HCT116 (cell line): ENCODE measurements around the gene GSTM4. TPM values are rescaled to one million over a fixed set of nuclear protein-coding genes. Genes with fewer than 3 reads are reported as not detected.

ENCODE experiments used
- ATAC-seq: fragments of 200-7000 bp; cut with Tn5 transposase; 2 replicates; pipeline ENCODE4 v1.9.1; 2020; ENCODE audit warnings: mild to moderate bottlenecking, moderate library complexity
- BruUV-seq: library from RNA; stranded (reverse); fragments of 400-500 nt; replicated peaks from 2 replicates; lab custom pipeline; 2021; lab: Mats Ljungman, UMichigan
- CTCF ChIA-PET: fragments of 300-600 bp; sonication (Branson Sonifier 250); formaldehyde crosslinking; loops from one replicate; lab custom pipeline; 2021; ENCODE audit warnings: antibody characterized with exemption; lab: Charles Lee
- POLR2A ChIA-PET: fragments of 300-600, 350-600 bp; sonication (Branson Sonifier 250); formaldehyde crosslinking; loops from one replicate; lab custom pipeline; 2021; ENCODE audit warnings: antibody characterized with exemption; lab: Charles Lee
- RAD21 ChIA-PET, 2 experiments: fragments of 300-600 bp; sonication (Branson Sonifier 250); formaldehyde crosslinking; loops; one replicate each; lab custom pipeline; 2023; ENCODE audit warnings: low total read pairs in 2 of 2; ENCODE audit not compliant: uncharacterized antibody in 2 of 2, unreplicated experiment in 2 of 2, low non-redundant PET in 1 of 2; lab: Charles Lee
- DNase-seq: peaks from one replicate; pipeline ENCODE4 v3.0.0-alpha.2; 2010; ENCODE audit warnings: low read depth, low spot score
- H2AFZ ChIP-seq: fragments of 200-600 bp; shearing (Covaris generic), sonication (generic); 2 replicates; pipeline ENCODE4 v1.6.1; 2017; ENCODE audit warnings: low read depth, mixed run types, mixed read lengths, antibody characterized with exemption, low read length; ENCODE audit not compliant: poor library complexity, severe bottlenecking
- H3K27ac ChIP-seq: 2 replicates; pipeline ENCODE4 v1.5.1; 2012; ENCODE audit warnings: low read depth, low read length
- H3K27me3 ChIP-seq: fragments of 200-600 bp; sonication (generic); 2 replicates; pipeline ENCODE4 v1.6.1; 2016; ENCODE audit warnings: mixed run types, low read length, mixed read lengths; ENCODE audit not compliant: insufficient read depth
- H3K36me3 ChIP-seq, 2 experiments: fragments of 200-500 bp in 1 of 2; fragments of 200-600 bp in 1 of 2; sonication (Bioruptor generic) in 1 of 2; sonication (generic) in 1 of 2; 2 replicates each; pipeline versions ENCODE4 v1.5.1 to v1.6.1; 2014 to 2016; ENCODE audit warnings: low read length in 2 of 2, inconsistent platforms in 1 of 2, mixed read lengths in 1 of 2, mixed run types in 1 of 2; ENCODE audit not compliant: insufficient read depth in 2 of 2, control insufficient read depth in 1 of 2
- H3K4me1 ChIP-seq, 2 experiments: fragments of 200-600 bp in 1 of 2; sonication (generic) in 1 of 2; 2 replicates each; pipeline versions ENCODE4 v1.5.1 to v1.6.1; 2012 to 2017; ENCODE audit warnings: low read length in 2 of 2, inconsistent platforms in 1 of 2, mild to moderate bottlenecking in 1 of 2, mixed read lengths in 1 of 2, mixed run types in 1 of 2, moderate library complexity in 1 of 2; ENCODE audit not compliant: insufficient read depth in 2 of 2, control insufficient read depth in 1 of 2
- H3K4me2 ChIP-seq: fragments of 200-600 bp; sonication (generic); 2 replicates; pipeline ENCODE4 v1.6.1; 2017; ENCODE audit warnings: mixed run types, low read length, mixed read lengths
- H3K4me3 ChIP-seq, 2 experiments: fragments of 200-600 bp in 1 of 2; sonication (generic) in 1 of 2; replicated peaks in 1 of 2; 2 replicates each; pipeline ENCODE4 v1.5.1; 2011 to 2016; ENCODE audit warnings: low read length in 2 of 2, control low read depth in 1 of 2, low read depth in 1 of 2, mild to moderate bottlenecking in 1 of 2, mixed read lengths in 1 of 2, mixed run types in 1 of 2
- H3K79me2 ChIP-seq: fragments of 200-600 bp; sonication (generic); 2 replicates; pipeline ENCODE4 v1.6.1; 2017; ENCODE audit warnings: mild to moderate bottlenecking, mixed run types, low read length, moderate library complexity, mixed read lengths; ENCODE audit not compliant: insufficient read depth
- H3K9ac ChIP-seq: fragments of 200-600 bp; sonication (generic); 2 replicates; pipeline ENCODE4 v1.6.1; 2016; ENCODE audit warnings: low read length, mixed read lengths
- H3K9me2 ChIP-seq: fragments of 200-600 bp; sonication (generic), shearing (Covaris generic); 2 replicates; pipeline ENCODE4 v1.6.1; 2017; ENCODE audit warnings: mixed run types, mild to moderate bottlenecking, moderate library complexity; ENCODE audit not compliant: insufficient read depth
- H3K9me3 ChIP-seq, 2 experiments: fragments of 200-500 bp in 1 of 2; fragments of 200-600 bp in 1 of 2; sonication (Bioruptor generic) in 1 of 2; sonication (generic) in 1 of 2; 2 replicates each; pipeline ENCODE4 v1.6.1; 2014 to 2017; ENCODE audit warnings: low read length in 2 of 2, mixed read lengths in 2 of 2, inconsistent platforms in 1 of 2, low read depth in 1 of 2, mild to moderate bottlenecking in 1 of 2, mixed run types in 1 of 2, moderate library complexity in 1 of 2; ENCODE audit not compliant: control insufficient read depth in 1 of 2, insufficient read depth in 1 of 2
- H4K20me1 ChIP-seq: fragments of 200-600 bp; sonication (generic), shearing (Covaris generic); 2 replicates; pipeline ENCODE4 v1.6.1; 2017; ENCODE audit warnings: mixed run types, mild to moderate bottlenecking, moderate library complexity; ENCODE audit not compliant: insufficient read depth
- CEBPB ChIP-seq: IDR thresholded peaks from 2 replicates; pipeline ENCODE4 v1.6.1; 2012; ENCODE audit warnings: low read depth
- EGR1 ChIP-seq: IDR thresholded peaks from 2 replicates; pipeline ENCODE4 v1.6.1; 2012; ENCODE audit warnings: low read depth
- ELF1 ChIP-seq: IDR thresholded peaks from 2 replicates; pipeline ENCODE4 v1.6.1; 2012; ENCODE audit warnings: low read depth, borderline replicate concordance
- EZH2 ChIP-seq: fragments of 200-600 bp; sonication (generic); IDR thresholded peaks from 2 replicates; pipeline ENCODE4 v1.6.1; 2017; ENCODE audit warnings: antibody characterized with exemption, mixed run types
- EZH2phosphoT487 ChIP-seq: fragments of 200-600 bp; IDR thresholded peaks from 2 replicates; pipeline ENCODE4 v1.6.1; 2018; ENCODE audit warnings: antibody characterized with exemption, borderline replicate concordance
- FOSL1 ChIP-seq: IDR thresholded peaks from 2 replicates; pipeline ENCODE4 v1.6.1; 2012; ENCODE audit warnings: low read depth
- JUND ChIP-seq: IDR thresholded peaks from 2 replicates; pipeline ENCODE4 v1.6.1; 2012
- MAX ChIP-seq: IDR thresholded peaks from 2 replicates; pipeline ENCODE4 v1.6.1; 2012
- POLR2AphosphoS5 ChIP-seq: IDR thresholded peaks from 2 replicates; pipeline ENCODE4 v1.6.1; 2011; ENCODE audit warnings: mild to moderate bottlenecking, low read depth, low read length, moderate library complexity
- RAD21 ChIP-seq: IDR thresholded peaks from 2 replicates; pipeline ENCODE4 v1.6.1; 2012; ENCODE audit warnings: low read depth, mild to moderate bottlenecking
- SIN3A ChIP-seq: IDR thresholded peaks from 2 replicates; pipeline ENCODE4 v1.6.1; 2012; ENCODE audit warnings: low read depth
- SP1 ChIP-seq: IDR thresholded peaks from 2 replicates; pipeline ENCODE4 v1.6.1; 2012; ENCODE audit warnings: low read depth
- TCF7L2 ChIP-seq: IDR thresholded peaks from 2 replicates; pipeline ENCODE4 v1.7.0; 2011; ENCODE audit warnings: borderline replicate concordance, inconsistent platforms; ENCODE audit not compliant: insufficient read depth, insufficient read length; ENCODE audit errors: extremely low read depth
- YY1 ChIP-seq: IDR thresholded peaks from 2 replicates; pipeline ENCODE4 v1.6.1; 2011; ENCODE audit warnings: low read length, low read depth, moderate library complexity, mild to moderate bottlenecking; ENCODE audit not compliant: insufficient replicate concordance; ENCODE audit errors: extremely low read depth
- ZFX ChIP-seq: fragments of 450-650 bp; IDR thresholded peaks from 2 replicates; pipeline ENCODE4 v1.6.1; 2017
- ZNF274 ChIP-seq: fragments of 200-500 bp; sonication (Bioruptor generic); IDR thresholded peaks from 2 replicates; pipeline ENCODE4 v1.6.1; 2014; ENCODE audit warnings: mild to moderate bottlenecking, low read depth, low read length, inconsistent platforms
- intact Hi-C: fragments of 100-400 bp; cut with micrococcal nuclease; formaldehyde crosslinking; loops from 2 replicates; pipeline ENCODE4 v1.10.0; 2022
- total RNA-seq: library from RNA; stranded (reverse); gene quantifications from one replicate; pipeline ENCODE4 v1.2.1, GENCODE V29; 2021; ENCODE audit not compliant: unreplicated experiment
- TF ChIP-seq, protein P1 (sequence below): IDR thresholded peaks from 2 replicates; pipeline ENCODE4 v1.6.1; 2012; ENCODE audit warnings: low read depth
- TF ChIP-seq, protein P2 (sequence below): IDR thresholded peaks from 2 replicates; pipeline ENCODE4 v1.6.1; 2011; ENCODE audit warnings: mild to moderate bottlenecking, low read length, moderate library complexity; ENCODE audit not compliant: insufficient replicate concordance; ENCODE audit errors: extremely low read depth

GSTM4 gene
- total RNA-seq, 1 experiment from 2014 or later, result 15.9 TPM

- intact Hi-C loops, result no loop called here
- Histone ChIP-seq H3K4me2 (no peak overlapping the region), H3K4me1 (peaks cover 0 to 23% of the 10 kb centered on the region in 2 experiments; a peak in 3 of 4 replicates), H3K9me3 (no peaks in the 10 kb centered on the region), H3K27me3 (no peaks in the 10 kb centered on the region), H4K20me1 (no peaks in the 10 kb centered on the region), H2AFZ (no peak overlapping the region), H3K9me2 (no peaks in the 10 kb centered on the region), H3K36me3 (no peaks in the 10 kb centered on the region; a peak in 1 of 4 replicates), H3K4me3 (no peak overlapping the region), H3K79me2 (no peaks in the 10 kb centered on the region), H3K27ac (no peak overlapping the region), H3K9ac (no peak overlapping the region)
- ATAC-seq (no peak), DNase-seq (no peak)
- ChIA-PET RAD21 (no interaction called here), CTCF (interaction anchor here (2.9 kb wide), 1 partner anchor 18 kb away, joined by 11 read pairs; no protein-coding TSS in a partner anchor), POLR2A (no interaction called here)
- no TSS peak for BruUV-seq
- TF ChIP-seq SIN3A (no peak), MAX (no peak), JUND (no peak), TCF7L2 (no peak), FOSL1 (no peak), CEBPB (no peak), EGR1 (no peak), YY1 (no peak), ELF1 (no peak), EZH2 (no peak), EZH2phosphoT487 (no peak), POLR2AphosphoS5 (no peak), RAD21 (no peak), ZNF274 (no peak), ZFX (no peak), SP1 (no peak)
- TF ChIP-seq, protein P1, sequence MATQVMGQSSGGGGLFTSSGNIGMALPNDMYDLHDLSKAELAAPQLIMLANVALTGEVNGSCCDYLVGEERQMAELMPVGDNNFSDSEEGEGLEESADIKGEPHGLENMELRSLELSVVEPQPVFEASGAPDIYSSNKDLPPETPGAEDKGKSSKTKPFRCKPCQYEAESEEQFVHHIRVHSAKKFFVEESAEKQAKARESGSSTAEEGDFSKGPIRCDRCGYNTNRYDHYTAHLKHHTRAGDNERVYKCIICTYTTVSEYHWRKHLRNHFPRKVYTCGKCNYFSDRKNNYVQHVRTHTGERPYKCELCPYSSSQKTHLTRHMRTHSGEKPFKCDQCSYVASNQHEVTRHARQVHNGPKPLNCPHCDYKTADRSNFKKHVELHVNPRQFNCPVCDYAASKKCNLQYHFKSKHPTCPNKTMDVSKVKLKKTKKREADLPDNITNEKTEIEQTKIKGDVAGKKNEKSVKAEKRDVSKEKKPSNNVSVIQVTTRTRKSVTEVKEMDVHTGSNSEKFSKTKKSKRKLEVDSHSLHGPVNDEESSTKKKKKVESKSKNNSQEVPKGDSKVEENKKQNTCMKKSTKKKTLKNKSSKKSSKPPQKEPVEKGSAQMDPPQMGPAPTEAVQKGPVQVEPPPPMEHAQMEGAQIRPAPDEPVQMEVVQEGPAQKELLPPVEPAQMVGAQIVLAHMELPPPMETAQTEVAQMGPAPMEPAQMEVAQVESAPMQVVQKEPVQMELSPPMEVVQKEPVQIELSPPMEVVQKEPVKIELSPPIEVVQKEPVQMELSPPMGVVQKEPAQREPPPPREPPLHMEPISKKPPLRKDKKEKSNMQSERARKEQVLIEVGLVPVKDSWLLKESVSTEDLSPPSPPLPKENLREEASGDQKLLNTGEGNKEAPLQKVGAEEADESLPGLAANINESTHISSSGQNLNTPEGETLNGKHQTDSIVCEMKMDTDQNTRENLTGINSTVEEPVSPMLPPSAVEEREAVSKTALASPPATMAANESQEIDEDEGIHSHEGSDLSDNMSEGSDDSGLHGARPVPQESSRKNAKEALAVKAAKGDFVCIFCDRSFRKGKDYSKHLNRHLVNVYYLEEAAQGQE, result no peak
- TF ChIP-seq, protein P2, sequence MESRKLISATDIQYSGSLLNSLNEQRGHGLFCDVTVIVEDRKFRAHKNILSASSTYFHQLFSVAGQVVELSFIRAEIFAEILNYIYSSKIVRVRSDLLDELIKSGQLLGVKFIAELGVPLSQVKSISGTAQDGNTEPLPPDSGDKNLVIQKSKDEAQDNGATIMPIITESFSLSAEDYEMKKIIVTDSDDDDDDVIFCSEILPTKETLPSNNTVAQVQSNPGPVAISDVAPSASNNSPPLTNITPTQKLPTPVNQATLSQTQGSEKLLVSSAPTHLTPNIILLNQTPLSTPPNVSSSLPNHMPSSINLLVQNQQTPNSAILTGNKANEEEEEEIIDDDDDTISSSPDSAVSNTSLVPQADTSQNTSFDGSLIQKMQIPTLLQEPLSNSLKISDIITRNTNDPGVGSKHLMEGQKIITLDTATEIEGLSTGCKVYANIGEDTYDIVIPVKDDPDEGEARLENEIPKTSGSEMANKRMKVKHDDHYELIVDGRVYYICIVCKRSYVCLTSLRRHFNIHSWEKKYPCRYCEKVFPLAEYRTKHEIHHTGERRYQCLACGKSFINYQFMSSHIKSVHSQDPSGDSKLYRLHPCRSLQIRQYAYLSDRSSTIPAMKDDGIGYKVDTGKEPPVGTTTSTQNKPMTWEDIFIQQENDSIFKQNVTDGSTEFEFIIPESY, result no peak
These were observed 2.1 kb downstream of the GSTM4 start for GRCh38 chr1:109657970-109658369.
